ENCODE results near the gene ZNHIT3.

DNA sequence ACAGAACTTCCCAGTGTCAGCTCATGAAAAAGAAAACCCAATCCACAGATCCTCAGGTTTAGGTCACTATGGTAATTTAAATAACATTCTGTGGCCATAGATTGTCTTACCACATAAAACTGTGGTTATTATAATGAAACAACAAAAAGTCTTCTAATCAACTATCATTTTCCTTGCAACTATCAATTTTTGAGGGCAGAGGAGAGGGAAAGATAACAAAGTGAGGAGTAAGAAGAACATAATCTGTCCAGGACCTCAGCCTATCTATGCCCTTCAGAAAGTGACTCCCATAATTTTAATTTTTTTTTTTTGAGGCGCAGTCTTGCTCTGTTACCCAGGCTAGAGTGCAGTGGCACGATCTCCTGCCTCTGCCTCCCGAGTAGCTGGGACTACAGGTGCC lies 54.2 kb downstream of the ZNHIT3 start:
- TF ChIP-seq EZH2 (IDR thresholded peaks at IDR 0.05; ENCODE audit: low read depth): no peak
- TF ChIP-seq, protein P1, sequence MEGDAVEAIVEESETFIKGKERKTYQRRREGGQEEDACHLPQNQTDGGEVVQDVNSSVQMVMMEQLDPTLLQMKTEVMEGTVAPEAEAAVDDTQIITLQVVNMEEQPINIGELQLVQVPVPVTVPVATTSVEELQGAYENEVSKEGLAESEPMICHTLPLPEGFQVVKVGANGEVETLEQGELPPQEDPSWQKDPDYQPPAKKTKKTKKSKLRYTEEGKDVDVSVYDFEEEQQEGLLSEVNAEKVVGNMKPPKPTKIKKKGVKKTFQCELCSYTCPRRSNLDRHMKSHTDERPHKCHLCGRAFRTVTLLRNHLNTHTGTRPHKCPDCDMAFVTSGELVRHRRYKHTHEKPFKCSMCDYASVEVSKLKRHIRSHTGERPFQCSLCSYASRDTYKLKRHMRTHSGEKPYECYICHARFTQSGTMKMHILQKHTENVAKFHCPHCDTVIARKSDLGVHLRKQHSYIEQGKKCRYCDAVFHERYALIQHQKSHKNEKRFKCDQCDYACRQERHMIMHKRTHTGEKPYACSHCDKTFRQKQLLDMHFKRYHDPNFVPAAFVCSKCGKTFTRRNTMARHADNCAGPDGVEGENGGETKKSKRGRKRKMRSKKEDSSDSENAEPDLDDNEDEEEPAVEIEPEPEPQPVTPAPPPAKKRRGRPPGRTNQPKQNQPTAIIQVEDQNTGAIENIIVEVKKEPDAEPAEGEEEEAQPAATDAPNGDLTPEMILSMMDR (conservative IDR thresholded peaks at IDR 0.05): no peak

Measured in PC-9 (cell line).